Sciatic nerve (tissue), 2 donors: ENCODE measurements around the gene TMTC1. TPM values are rescaled to one million over a fixed set of nuclear protein-coding genes. Genes with fewer than 3 reads are reported as not detected.
A peak's percentile ranks its signal among the peaks of the same experiment; 100 is the strongest.

ENCODE experiments used
- ATAC-seq: fragments of 200-7000 bp; cut with Tn5 transposase; one replicate; pipeline ENCODE4 v1.9.1; 2020; ENCODE audit warnings: mild to moderate bottlenecking, moderate library complexity
- DNase-seq: peaks from one replicate; pipeline ENCODE4 v3.0.0-alpha.2; 2020; ENCODE audit warnings: low spot score
- intact Hi-C: fragments of 100-400 bp; cut with DNase I; formaldehyde crosslinking; loops from one replicate; pipeline ENCODE4 v1.14.2; 2022
- total RNA-seq: library from RNA; stranded (reverse); fragmentation: NEBNext Ultra II Directional; extraction: Animal tissue kit (Norgen Biotek cat#: 25700); gene quantifications from one replicate; pipeline ENCODE4 v1.2.1, GENCODE V29; 2021
- donor health status: DM: no; HTN: no; CAD: no.
- donor health status: DM: no; HTN: no; CAD: no.

Gene TMTC1
- total RNA-seq, 1 donor from 2014 or later, result 164 TPM

GRCh38 chr12:29744365-29744764 lies 39.4 kb downstream of the TMTC1 start:
- intact Hi-C loops, result no loop called here
- DNase-seq (no peak), ATAC-seq (no peak)

GRCh38 chr12:29743801-29744200 lies 39.9 kb downstream of the TMTC1 start:
- ATAC-seq (no peak), DNase-seq (no peak)
- intact Hi-C loops, result no loop called here

DNA sequence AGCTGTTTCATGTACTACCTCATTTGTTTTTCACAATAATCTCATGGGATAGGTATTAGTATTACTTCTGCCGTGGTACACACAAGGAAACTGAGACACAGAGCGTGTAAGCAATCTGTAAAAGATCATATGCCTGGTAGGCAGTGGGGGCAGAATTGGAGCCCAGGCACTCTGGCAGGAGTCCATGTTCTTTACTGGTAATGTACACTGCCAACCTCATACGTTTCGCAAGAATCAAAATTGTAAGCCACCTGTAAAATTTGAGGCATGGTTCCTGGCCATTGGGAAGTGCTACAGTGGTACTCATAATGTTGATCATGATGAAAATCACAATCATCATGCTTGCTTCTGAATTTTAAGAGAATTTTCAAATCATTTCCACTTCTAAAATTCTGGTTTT lies 40.7 kb downstream of the TMTC1 start:
- DNase-seq (no peak), ATAC-seq (no peak)
- intact Hi-C loops, result no loop called here

GRCh38 chr12:29742646-29743045 lies 41.1 kb downstream of the TMTC1 start:
- intact Hi-C loops, result no loop called here
- ATAC-seq, result no peak
- DNase-seq, result no peak

DNA sequence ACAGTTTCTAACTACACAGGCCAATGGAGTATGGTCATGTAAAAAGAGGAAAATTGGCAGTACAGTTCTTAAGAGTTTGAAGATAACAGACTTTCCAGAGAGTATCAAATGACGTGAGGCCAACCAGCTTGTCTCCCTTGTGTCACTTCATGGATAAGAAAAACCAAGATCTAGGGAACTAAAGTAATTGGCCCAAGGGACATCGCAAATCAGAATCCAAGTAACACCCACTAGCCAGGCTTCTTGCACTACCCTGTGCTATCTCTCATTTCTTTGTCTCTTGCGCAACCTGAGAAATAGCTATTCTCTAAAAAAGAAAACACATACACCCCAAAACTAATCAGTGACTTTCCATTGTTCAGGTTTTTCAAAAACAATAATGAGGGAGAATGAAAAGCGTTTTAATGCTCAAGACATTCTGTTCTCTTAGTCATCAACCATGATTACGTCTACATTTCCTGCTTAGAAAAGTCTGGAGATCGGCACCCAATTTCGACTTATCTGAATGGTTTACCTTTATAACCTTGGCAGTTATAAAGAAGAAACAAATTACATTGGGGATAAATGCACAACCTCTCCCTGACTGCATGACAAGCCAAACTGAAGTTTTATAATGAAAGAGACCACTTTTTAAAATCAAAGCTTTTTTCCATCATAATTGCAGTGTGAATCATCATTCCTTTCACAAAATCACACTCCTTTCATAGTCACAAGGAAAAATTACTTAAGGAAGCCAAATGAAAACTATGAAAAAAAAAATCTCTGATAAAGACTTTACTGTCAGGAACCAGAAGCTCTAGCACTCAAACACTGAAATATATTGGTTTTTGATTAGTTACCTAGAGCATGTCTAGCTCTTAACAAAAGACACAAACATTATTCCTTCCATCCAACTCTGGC lies 42.1 kb downstream of the TMTC1 start:
- no peak for DNase-seq
- intact Hi-C loops, result no loop called here
- peak; percentile 69 for ATAC-seq

DNA sequence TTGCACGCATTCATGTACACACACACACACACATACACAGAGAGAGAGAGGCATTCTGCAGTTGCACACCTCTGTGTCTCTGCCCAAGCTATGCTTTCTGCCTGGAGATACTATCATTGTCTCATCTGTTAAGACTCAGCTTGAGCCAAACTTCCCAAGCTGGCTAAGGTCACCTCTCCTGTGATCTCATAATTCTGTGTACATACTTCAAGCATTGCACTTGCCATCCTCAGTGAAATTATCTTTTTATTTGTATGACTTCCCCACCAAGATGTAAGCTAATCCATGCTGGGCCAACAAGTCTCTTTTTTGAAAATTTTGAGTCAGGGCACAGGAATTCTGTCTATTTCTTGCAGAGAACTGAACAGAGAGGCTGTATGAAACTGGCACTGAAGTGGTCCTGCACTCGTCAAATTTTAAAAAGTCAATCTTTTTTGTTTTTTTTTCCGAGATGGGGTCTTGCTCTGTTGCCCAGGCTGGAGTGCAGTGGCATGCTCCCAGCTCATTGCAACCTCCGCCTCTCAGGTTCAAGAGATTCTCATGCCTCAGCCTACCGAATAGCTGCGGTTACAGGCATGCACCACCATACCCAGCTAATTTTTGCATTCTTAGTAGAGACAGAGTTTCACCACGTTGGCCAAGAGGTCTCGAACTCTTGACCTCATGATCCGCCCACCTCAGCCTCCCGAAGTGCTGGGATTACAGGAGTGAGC lies 44.3 kb downstream of the TMTC1 start:
- no peak for DNase-seq
- ATAC-seq, result no peak
- intact Hi-C loops, result no loop called here

- no peak for DNase-seq
- intact Hi-C loops, result no loop called here
- no peak for ATAC-seq
Measured at GRCh38 chr12:29738365-29738764, 45.4 kb downstream of the TMTC1 start.

GRCh38 chr12:29737644-29738043 lies 46.1 kb downstream of the TMTC1 start:
- DNase-seq, result no peak
- intact Hi-C loops, result no loop called here
- no peak for ATAC-seq

GRCh38 chr12:29735604-29736003 lies 48.1 kb downstream of the TMTC1 start:
- DNase-seq (no peak), ATAC-seq (no peak)
- intact Hi-C loops, result no loop called here

DNA sequence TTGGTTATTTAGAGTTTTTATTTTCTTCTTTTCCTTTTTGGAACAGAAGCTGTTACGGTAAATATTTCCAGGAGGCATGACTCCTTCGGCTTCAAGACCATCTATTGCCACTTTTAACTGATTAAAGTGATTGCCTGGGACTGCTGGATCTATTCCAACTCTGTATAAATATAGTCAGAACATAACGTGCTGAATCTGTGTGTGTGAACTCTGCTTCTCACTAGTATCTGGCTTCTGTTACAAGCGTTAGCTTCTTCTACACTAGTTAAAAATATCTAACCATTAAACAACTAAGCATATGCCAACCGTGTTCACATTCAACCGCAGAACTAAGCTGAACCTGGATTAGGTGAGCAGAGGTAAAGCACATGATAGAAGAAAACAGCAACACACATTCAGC lies 49.0 kb downstream of the TMTC1 start:
- intact Hi-C loops, result no loop called here
- ATAC-seq, result no peak
- no peak for DNase-seq

- intact Hi-C loops, result no loop called here
- no peak for DNase-seq
- no peak for ATAC-seq
Measured at GRCh38 chr12:29734305-29734704, 49.4 kb downstream of the TMTC1 start.

GRCh38 chr12:29733501-29733900 lies 50.2 kb downstream of the TMTC1 start:
- no peak for ATAC-seq
- no peak for DNase-seq
- intact Hi-C loops, result no loop called here

GRCh38 chr12:29733060-29733459 lies 50.7 kb downstream of the TMTC1 start:
- intact Hi-C loops, result no loop called here
- DNase-seq (no peak), ATAC-seq (no peak)

- ATAC-seq, result no peak
- intact Hi-C loops, result no loop called here
Measured at GRCh38 chr12:29732593-29732992, 51.1 kb downstream of the TMTC1 start.

DNA sequence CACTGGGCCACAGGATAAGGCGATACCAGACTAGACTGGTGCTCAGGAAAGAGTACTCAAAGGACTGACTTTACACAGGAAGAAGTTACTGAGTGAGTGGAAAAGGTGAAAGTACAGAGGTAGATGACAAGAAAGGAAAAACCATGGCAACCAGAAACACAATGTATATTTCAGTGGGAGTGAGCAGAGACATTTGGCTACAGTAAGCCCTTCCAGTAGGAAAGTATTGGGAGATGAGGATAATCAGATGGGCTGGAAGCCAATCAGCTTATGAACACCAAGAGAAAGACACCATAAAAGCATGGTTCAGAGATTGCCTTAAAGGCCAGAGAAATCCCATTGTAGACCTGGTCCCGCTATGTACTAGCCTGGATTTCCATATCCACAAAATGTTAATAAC lies 51.6 kb downstream of the TMTC1 start:
- intact Hi-C loops, result no loop called here
- no peak for DNase-seq
- no peak for ATAC-seq

More at GRCh38 chr12:29732593-29732992, 51.1 kb downstream of the TMTC1 start:
- no peak for DNase-seq

- DNase-seq (no peak), ATAC-seq (no peak)
- intact Hi-C loops, result no loop called here
Measured at GRCh38 chr12:29731591-29731990, 52.2 kb downstream of the TMTC1 start.

- intact Hi-C loops, result no loop called here
- no peak for ATAC-seq
Measured at GRCh38 chr12:29730481-29730880, 53.3 kb downstream of the TMTC1 start.

DNA sequence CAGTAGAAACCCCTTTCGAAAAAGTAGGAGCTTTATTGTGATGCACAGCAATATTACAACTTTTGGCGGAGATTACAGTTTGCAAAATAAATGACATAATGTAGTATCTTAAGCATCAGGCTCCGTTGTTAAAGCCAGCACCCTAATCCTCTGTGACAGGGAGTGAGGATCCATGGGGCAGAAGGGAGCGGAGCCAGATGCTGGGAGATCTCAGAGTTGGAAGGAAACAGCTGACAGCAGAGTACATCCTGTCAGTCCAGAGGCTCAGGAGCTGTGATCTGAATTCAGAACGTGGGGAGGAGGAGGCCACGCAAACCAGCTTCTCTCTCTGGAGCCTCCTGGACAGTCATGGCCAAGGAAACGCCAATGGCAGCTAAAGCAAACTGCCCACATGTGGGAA lies 55.7 kb downstream of the TMTC1 start:
- intact Hi-C loops, result no loop called here
- no peak for DNase-seq
- ATAC-seq, result no peak

More at GRCh38 chr12:29730481-29730880, 53.3 kb downstream of the TMTC1 start:
- DNase-seq, result no peak

DNA sequence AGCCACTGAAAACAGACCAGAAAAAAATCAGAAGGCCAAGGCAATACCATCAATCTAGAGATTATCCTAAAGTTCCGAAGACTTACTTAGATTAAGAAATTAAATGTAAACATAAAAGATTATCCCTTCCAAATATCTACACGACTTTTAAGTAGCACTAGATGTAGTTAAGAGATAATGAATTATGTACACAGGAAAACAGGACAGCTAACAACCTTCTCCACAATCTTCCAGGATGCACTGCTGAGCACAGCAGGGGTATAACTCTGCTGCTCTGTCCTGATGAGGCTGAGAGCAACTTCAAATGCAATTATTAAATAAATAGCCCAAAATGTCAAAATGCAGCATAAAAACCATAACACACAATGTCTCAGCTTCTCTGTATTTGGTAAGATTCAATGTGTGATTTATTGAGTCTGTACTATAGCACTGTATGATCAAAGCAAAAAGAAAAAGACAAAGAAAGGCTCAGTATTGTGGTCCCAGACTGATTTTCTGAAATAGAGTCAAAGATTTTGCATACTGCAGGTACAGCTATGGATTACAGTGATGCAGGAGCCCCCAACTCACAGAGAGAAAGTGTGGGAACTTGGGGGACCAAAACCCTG lies 56.9 kb downstream of the TMTC1 start:
- DNase-seq (no peak), ATAC-seq (no peak)
- intact Hi-C loops, result no loop called here

- DNase-seq, result no peak
- ATAC-seq, result peak; percentile 55
- intact Hi-C loops, result no loop called here
Measured at GRCh38 chr12:29726321-29726692, 57.4 kb downstream of the TMTC1 start.
